ENCODE measurements around the gene ANKDD1B.
A peak's percentile ranks its signal among the peaks of the same experiment; 100 is the strongest.
"Not testable (repeated sequence)": the region's sequence is repeated elsewhere in the genome, so short reads cannot be mapped to it uniquely, and the experiment has no call there.

ANKDD1B gene

DNA sequence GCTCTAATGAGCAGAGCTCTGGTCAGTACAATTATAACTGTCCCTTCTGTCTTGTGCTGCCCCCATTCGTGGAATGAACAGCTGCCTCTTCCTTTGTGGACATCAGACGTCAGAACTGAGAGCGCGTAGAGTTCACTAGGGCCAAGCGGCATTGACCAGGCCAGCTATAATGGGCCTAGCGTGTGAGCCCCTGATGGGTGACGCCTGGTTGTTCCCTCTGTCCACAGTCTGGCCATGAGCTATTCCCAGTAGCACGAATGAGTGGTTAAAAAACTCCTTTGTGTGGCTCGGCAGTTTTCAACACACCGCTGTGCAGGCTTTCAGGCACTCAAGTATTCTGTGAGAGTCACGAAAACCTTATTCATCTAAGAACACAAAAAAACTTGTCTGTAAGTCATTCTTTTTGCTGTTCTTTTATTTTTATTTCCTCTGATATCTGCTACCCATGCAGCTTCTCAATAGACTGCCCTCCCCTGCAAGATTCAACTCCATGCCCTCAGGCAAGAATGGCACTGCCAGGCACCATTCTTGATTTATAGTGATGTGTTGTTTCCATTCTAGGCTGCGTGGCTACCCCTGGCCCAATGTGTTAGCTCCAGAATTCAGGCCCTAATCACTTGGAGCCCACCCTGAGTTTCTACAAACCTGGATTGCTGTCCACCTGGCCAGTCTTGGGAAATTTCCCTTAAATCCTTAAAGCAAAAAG is 52.5 kb downstream of the ANKDD1B start:
- no peak for DNase-seq

DNA sequence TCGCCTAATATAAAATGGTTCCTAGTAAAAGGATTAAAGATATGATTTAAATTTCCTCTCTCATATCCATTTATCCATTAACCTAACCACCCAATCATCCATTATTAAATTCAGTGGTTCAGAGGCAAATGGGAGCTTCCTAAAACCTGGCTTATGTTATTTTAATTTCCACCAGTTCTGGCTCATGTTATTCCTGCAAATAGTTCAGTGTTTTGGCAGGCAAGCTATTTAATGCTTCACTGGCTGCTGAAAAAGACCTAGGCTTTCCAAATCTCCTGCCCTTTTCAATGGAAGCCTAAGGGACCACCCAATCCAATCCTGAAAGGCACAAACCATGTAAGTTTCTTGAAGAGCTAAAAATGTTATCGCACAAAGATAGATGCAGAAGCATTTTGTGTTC is 53.7 kb downstream of the ANKDD1B start:
- no peak for DNase-seq

DNA sequence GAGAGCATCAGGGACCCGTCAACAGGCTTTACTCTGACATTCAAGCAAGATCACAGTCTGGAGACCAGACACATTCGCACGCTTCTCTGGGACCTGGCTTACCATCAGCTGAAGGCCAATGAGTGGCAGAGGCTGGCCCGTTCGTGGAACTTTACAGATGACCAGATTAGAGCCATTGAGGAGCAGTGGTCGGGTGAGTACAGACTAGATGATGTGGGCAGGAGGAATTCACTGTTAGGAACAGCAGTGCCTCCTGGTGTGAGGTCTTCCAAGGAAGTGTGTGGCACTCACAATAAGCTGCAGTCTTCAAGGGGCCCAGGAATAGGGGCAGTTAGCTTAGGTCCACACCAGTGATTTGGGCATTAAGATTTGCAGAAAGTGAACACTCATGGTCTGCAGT is 55.5 kb downstream of the ANKDD1B start:
- no peak for DNase-seq

DNA sequence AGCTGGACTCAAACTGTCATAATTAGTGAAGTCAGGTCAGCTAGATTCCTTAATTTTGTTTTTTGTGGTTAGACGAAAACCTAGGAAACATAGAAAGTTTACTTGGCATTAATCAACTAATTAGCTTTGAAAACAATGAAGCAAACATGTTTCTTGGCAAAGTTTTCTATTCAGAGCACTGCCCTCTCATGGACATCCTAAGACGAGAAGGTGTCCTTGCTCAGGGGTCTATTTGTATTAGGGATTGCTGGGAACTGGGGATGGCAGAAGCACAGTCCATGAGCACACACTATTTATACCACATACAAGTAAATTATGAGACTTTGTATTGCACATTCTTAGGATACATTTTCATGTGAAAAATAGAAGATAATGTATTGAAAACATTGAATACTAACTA is 56.3 kb downstream of the ANKDD1B start:
- no peak for DNase-seq

DNA sequence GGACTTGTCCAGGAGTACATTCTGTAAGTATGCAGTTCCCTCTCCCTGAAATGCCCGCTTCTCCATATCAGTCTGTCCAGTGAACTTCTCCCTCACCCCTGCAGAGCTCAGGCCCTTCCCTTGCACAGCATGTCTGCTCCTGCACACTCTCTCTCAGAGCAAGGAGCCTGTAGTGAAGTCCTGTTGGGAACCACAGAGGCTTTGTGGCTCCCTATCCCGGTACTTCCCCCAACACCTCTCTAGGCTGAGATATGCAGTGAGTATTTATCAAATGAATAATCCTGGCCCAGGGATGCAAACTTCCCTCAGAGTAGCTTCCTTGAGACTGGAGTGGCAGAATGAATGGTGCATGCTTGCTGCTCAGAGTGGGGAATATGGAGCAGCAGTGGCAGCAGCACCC is 57.2 kb downstream of the ANKDD1B start:
- peak; percentile 24 for DNase-seq

DNA sequence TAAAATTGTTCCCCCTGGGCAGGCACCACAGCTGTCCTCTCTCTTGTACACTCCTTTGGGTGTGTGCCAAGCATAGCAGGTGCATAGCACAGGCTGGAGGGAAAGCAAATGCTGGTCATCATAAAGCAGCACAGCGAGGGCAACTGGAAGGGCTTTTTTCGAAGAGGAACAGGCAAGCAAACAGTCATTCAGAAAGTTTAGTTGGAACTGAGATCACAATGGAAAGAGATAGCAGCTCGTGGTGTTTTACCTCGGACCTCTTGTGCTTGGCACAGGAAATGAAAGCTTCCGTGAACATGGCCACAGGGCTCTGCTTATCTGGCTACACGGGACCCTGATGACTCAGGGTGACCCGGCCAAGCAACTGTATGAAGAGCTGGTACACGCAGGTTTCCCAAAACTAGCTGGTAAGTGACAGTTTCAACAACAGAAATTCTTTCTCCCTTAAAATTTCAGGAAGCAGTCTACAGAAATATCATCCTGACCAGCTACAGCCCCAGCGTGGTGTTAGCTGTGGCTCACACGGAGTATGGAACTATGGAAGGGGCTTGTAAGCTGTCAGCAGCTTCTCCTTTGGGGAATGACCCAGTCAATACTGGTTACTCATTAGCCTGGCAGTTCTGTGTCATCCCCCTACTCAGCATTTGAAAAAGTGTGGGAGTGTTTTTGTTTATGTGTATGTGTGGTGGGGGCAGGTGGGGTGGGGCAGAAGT is 57.9 kb downstream of the ANKDD1B start:
- peak; percentile 91 for DNase-seq

DNA sequence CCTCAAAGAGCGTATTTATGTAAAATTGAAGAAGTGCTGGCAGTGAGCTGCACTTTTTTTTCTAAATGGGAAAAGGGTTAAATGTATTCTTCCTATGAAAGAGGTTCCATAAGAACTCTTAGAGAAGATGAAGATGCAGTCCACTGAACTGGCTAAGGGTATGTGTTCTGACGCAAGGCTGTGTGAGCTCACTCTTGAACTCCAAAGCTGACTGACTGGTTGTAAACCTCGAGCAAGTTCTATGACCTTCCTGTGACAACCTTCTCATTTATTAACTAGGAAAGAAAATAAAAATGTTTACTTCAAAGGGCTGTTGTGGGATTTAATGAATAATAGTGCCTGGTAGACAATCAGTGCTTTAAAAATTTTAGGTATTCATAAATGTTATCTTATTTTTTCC is 59.3 kb downstream of the ANKDD1B start:
- DNase-seq = peak; percentile 30

DNA sequence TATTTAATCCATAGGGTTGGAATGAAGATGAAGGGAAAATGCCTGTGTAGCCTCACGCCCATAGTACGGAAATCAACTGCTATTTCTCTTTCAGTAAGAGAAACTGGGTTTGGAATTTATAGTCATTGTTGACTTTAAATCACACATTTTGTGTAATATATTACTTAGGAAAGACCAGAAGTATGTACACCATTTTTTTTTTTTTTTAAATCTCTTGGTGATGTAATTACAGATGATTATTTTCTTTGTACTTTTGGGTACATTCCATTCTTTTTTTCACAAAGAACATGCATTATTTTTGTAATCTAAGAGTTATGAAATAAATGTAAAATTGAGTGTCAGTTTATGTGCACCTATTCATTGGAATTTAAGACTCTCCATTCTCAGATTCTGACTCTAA is 60.3 kb downstream of the ANKDD1B start:
- DNase-seq = no peak

DNA sequence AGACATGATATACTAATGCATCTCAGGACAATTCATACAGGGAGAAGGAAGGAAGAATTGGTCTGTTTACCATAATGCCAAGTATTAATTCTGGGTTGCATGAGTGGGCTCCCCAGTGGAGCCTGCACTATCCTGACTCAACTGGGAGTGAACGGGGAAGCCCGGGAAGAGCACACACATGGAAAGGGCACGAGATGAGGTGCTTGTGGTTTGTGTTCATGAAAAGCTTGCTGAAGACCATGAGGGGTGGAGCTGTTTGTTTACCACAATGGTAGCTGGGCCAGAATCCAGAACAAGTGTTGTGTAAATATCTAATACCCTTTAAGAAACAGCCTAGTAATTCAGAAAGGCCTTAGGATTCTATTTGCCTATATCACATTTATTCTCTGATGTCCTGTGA is 61.4 kb downstream of the ANKDD1B start:
- no peak for DNase-seq

DNA sequence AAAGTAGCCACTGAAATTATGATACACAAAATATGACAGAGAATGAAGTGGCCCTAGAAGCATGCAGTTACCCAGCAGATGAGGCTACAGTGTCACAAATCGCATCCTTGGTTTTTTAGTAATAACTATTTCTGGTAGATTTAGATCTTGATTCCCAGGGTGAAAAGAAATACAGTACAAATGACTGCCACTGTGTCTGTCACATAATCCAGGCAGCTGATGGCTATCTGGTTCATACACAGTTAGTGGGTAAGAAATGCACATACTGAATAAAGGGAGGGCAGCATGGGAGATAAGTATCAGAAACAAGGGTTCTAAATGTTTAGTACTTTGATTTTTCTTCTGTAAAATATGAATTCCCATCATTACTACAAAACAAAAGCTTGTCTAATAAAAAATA is 64.5 kb downstream of the ANKDD1B start:
- no peak for DNase-seq

DNA sequence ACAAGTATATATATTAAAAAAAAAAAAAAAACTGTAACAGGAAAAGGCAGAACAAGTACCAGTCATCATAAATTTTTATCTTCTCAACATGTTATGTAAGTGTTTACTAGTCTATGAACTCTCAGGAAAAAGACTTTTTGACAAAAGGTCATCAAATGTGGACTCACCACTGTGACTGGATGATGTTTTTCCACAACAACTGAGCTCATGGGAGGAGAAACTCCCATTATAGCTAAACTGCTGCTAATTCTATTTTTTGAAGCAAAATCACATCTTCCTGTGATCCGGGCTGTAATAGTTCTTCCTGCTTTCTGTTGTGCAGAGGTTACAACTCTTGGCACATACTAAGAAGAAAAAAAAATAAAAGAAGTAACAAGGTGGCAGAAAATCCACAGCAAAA is 66.4 kb downstream of the ANKDD1B start:
- DNase-seq = peak; percentile 24

DNA sequence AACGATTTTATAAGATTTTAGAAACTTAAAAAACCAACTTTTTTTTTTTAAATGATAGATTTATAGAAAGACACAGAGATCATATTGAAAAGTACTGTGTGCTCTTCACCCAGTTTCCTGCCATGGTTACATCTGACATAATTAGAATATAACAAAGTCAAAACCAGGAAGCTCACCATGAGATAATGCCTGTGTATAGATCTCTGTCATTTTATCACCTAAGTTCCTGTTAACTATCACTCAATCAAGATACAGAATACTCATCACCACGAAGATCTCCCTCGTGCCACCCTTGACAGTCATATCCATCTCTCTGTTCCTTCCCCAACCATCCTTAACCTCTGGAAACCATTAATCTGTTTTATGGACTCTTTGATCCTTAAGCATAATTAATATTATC is 66.9 kb downstream of the ANKDD1B start:
- DNase-seq = no peak

DNA sequence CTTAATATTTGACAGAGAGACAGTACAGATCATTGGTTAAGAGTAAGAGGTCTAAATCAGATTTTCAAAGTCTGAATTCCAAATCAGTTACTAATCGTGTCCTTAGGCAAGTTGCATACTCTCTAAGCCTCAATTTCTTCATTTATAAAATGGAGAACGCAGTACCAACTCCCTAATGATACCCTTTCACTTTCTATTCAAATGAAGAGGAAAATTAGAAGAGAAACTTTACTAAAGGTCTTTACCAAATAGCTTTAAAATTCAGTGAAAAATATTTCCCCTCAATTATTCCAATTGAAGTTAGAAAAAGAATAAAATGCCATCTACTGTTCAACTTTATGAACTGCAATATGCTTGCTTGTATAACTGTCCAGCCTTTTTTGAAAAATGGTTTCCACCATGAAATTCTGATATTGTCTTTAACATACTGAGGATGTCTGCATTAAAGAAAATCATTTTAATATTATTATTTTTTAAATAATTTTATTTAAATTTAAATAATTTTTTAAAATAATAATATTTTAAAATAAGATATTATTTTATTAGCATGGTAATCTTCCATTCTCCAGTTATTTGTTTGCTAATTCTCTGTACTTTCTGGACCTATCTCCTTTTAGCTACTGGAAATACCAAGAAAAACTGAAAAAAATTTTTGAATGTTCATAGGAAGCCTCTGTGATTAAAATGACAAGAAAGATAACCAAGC is 70.0 kb downstream of the ANKDD1B start:
- peak; percentile 81 for DNase-seq

DNA sequence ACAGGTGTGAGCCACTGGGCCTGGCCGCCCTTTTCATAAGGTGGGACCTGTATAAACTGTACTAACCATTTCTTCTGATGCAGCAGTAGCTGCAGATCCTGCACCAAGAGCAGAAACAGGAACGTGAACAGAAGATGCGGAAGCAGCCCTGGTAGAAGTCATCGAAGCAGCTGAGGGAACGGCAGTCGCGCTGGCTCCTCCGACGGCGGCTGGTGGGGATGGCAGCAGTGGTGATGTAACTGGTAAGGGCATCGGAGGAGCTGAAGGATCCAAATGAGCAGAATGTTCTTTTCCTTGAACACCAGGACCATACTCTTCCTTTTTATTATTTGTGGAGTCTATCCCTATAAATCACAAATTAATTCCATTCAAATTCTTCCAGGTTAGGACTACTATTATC is 73.9 kb downstream of the ANKDD1B start:
- DNase-seq = no peak

DNA sequence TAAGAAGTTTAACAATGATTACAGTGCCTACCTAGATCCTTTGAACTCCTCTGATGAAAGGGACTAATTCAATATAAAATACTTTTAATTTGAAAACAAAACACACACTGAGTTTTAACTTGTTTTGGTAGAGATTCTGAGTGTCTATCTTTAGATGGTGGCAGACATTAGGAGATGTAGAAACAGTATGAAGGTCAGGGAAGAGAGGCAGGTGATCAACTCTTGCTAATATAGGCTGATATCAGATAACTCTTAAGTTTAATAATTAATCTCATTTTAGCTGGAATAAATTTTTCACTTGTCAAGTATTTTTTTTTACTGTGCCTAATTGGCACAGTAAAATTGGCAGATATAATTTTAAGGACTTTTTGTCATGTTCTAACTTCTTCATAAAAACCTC is 75.2 kb downstream of the ANKDD1B start:
- no peak for DNase-seq

DNA sequence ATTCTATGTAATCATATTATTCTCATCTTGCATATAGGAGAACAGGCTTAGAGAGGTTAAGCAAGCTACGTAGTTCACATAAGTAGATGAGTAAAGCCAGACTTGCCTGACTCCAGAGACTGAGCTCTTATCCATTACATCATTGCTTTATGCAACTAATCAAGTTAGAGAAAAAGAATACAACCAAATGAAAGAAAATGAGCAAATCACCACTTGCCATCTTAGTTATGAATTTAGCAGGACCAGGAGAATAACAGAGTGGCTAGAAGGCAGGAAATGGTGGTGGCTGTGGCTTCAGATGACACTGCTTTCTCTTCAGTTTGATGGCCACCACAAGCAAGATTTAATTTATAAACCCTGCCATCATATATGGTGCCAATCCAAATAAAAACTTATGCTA is 79.4 kb downstream of the ANKDD1B start:
- DNase-seq = no peak

DNA sequence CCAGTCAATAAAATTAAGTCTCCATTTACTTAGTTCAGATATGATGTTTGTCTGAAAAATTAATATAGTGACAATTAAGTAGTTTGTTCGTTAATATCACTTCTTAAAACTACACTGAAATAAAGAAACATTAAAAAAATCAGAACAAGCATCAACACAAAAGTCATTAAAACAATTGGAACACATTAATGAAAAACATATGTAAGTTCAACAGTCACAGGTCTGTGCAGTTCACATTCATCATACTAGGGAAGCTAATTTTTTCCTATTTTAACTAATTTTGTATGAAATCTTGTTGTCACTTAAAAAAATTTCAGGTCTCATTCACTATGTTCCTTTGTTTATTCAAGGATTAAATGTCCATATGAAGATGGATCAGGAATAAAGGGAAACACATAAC is 83.5 kb downstream of the ANKDD1B start:
- no peak for DNase-seq

DNA sequence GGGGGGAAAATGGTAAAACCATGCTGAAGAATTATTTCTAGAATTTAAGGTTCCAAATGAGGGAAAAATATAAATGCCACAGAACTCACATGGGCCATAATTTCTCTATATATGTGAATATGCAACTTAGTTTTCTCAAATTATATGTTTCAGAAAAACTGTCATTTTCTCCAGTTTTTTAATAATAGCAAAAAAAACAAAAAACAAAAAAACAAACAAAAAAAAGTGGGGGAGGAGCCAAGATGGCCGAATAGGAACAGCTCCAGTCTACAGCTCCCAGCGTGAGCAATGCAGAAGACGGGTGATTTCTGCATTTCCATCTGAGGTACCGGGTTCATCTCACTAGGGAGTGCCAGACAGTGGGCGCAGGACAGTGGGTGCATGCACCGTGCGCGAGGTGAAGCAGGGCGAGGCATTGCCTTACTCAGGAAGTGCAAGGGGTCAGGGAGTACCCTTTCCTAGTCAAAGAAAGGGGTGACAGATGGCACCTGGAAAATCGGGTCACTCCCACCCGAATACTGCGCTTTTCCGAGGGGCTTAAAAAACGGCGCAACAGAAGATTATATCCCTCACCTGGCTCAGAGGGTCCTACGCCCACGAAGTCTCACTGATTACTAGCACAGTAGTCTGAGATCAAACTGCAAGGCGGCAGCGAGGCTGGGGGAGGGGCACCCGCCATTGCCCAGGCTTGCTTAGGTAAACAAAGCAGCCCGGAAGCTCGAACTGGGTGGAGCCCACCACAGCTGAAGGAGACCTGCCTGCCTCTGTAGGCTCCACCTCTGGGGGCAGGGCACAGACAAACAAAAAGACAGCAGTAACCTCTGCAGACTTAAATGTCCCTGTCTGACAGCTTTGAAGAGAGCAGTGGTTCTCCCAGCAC is 84.5 kb downstream of the ANKDD1B start:
- DNase-seq = not testable (repeated sequence)

DNA sequence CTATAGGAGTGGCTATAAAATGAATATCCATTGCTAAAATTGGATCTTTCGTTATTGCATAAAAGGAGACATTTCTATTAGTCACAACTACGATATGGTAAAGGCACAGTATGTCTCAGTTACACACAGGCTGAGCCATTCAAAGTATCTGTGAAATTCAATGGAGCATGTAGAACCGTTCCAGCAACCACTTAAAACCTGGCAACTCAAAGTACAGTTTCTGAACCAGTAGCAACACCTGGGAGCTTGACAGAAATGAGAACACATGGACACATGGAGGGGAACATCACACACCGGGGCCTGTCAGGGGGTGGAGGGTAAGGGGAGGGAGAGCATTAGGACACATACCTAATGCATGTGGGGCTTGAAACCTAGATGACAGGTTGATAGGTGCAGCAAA is 90.6 kb downstream of the ANKDD1B start:
- no peak for DNase-seq

DNA sequence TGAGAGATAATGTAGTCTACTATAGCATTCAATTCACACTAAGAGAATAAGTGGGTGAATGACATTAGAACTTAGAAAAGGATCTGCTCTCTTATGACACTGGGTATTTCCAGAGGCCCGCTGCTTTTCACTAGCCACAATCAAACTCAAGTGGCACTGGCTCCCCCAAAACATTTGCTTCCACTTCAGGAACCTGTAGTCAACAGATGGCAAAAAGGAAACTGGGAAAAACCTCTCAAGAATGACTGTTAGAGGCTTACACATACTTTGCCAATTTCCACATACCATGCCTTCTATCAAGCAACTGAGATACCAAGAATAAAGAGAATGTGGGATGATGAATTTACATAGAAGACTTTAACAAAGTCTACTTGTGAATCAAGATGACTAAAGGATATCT is 94.8 kb downstream of the ANKDD1B start:
- peak; percentile 38 for DNase-seq

DNA sequence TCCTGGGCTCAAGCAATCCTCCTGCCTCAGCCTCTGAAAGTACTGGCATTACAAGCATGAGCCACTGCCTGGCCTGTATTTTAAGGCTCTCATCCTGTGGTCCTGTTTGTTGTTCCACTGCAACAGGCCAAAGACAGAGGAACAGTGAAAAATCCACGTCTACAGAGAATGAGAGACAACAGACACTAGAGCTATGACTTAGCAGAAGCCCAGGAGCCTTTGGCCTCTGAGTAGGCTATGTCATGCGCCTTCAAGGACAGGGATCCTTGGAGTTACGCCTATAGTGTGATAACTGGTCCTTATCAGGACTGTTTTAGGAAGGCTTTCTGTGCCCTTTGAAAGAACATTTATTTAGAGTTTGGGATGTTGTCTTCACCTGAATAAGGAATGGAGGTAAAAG is 95.5 kb downstream of the ANKDD1B start:
- no peak for DNase-seq

DNA sequence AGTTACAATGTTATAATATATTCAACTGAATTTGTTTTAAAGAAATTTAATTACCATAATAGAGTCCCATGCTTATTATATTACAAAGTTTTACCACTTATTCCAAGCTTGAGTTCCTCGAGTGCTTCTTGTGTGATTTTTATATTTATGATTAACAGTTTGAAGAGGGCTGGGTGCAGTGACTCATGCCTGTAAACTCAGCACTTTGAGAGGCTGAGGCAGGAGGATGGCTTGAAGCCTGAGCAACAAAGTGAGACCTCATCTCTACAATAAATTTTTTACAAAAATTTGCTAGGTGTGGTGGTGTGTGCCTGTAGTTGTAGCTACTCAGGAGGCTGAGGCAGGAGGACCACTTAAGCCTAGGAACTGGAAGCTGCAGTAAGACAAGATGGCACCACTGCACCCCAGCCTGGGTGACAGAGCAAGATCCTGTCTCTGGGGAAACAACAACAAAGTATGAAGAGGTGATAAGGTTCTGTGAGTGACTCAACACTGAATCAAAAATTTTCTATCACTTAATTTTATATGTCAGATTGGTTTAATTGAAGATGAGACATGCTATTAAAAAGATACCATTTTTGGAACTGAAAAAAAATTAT is 96.8 kb downstream of the ANKDD1B start:
- no peak for DNase-seq

DNA sequence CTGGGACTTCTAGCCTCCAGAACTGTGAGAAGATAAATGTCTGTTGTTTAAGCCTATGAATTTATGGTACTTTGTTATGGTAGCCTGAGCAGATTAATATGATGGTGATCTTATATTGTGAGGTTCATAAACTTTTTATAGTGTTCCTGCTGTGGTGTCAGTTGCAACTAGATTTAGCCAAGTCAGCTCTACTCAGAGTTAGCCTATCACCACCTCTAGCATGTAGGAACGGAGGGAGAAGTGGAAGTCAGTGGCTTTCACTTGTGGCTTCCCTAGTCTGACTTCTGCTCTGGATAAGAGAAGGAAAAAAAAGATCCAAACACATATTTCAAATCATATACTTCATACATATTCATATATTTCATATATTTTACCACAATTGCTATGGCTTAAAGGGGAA is 99.4 kb downstream of the ANKDD1B start:
- peak; percentile 70 for DNase-seq

Data from suppressor macrophage treated with lipopolysaccharide for 4 hours (primary cell).